ENCODE results near the gene DGKG. TPM values are rescaled to one million over a fixed set of nuclear protein-coding genes. Genes with fewer than 3 reads are reported as not detected.

The DGKG gene
- polyA plus RNA-seq, 1 of the 3 experiments (the other 2 are of a cell fraction) = 0.12 TPM

- Histone ChIP-seq H3K36me3 (replicated peaks in 1 of 2; ENCODE audit: control insufficient read depth in 1 of 2, insufficient read depth in 2 of 2, low read length in 1 of 2) (no peaks in the 10 kb centered on the region), H3K4me2 (no peak overlapping the region), H3K4me3 (ENCODE audit: low read depth in 2 of 2, low read length in 1 of 2) (no peak overlapping the region), H3K9me2 (no peaks in the 10 kb centered on the region), H2AFZ (ENCODE audit: low read depth) (no peak overlapping the region), H3K79me2 (ENCODE audit: insufficient read depth) (no peaks in the 10 kb centered on the region), H3K9ac (no peak overlapping the region), H4K20me1 (ENCODE audit: insufficient read depth) (no peaks in the 10 kb centered on the region), H3K27me3 (ENCODE audit: insufficient read depth) (no peaks in the 10 kb centered on the region), H3K9me3 (no peaks in the 10 kb centered on the region), H3K4me1 (ENCODE audit: control insufficient read depth in 1 of 2, insufficient read depth in 2 of 2, low read depth in 1 of 2, low read length in 1 of 2) (no peaks in the 10 kb centered on the region), H3K27ac (ENCODE audit: low read depth in 2 of 2, low read length in 1 of 2) (no peak overlapping the region), H3F3A (replicated peaks; ENCODE audit: insufficient read depth) (no peaks in the 10 kb centered on the region)
- WGBS (ENCODE audit: low lambda C conversion rate) = 78% methylated on average over 6 of the region's 6 CpGs
- no peak for DNase-seq
- TF ChIP-seq, protein P1, sequence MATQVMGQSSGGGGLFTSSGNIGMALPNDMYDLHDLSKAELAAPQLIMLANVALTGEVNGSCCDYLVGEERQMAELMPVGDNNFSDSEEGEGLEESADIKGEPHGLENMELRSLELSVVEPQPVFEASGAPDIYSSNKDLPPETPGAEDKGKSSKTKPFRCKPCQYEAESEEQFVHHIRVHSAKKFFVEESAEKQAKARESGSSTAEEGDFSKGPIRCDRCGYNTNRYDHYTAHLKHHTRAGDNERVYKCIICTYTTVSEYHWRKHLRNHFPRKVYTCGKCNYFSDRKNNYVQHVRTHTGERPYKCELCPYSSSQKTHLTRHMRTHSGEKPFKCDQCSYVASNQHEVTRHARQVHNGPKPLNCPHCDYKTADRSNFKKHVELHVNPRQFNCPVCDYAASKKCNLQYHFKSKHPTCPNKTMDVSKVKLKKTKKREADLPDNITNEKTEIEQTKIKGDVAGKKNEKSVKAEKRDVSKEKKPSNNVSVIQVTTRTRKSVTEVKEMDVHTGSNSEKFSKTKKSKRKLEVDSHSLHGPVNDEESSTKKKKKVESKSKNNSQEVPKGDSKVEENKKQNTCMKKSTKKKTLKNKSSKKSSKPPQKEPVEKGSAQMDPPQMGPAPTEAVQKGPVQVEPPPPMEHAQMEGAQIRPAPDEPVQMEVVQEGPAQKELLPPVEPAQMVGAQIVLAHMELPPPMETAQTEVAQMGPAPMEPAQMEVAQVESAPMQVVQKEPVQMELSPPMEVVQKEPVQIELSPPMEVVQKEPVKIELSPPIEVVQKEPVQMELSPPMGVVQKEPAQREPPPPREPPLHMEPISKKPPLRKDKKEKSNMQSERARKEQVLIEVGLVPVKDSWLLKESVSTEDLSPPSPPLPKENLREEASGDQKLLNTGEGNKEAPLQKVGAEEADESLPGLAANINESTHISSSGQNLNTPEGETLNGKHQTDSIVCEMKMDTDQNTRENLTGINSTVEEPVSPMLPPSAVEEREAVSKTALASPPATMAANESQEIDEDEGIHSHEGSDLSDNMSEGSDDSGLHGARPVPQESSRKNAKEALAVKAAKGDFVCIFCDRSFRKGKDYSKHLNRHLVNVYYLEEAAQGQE (IDR thresholded peaks at IDR 0.05; ENCODE audit: low read depth, low read length) = no peak
- TF ChIP-seq MXI1 (IDR thresholded peaks at IDR 0.05; ENCODE audit: low read depth, low read length) (no peak), FOXM1 (IDR thresholded peaks at IDR 0.05; ENCODE audit: low read depth) (no peak), TCF12 (IDR thresholded peaks at IDR 0.05) (no peak), NRF1 (IDR thresholded peaks at IDR 0.05; ENCODE audit: low read depth, low read length) (no peak), CHD2 (IDR thresholded peaks at IDR 0.05; ENCODE audit: low read length, partially characterized antibody) (no peak), RFX5 (IDR thresholded peaks at IDR 0.05; ENCODE audit: low read length) (no peak), YY1 (IDR thresholded peaks at IDR 0.05; ENCODE audit: low read depth) (no peak), PBX3 (IDR thresholded peaks at IDR 0.05) (no peak), RCOR1 (IDR thresholded peaks at IDR 0.05; ENCODE audit: low read length) (no peak), FOXJ3 (CRISPR knock-in tag; IDR thresholded peaks at IDR 0.05) (no peak), RXRA (IDR thresholded peaks at IDR 0.05; ENCODE audit: borderline replicate concordance, low read depth) (no peak), EZH2phosphoT487 (IDR thresholded peaks at IDR 0.05; ENCODE audit: borderline replicate concordance, low read depth) (no peak), SMC3 (IDR thresholded peaks at IDR 0.05; ENCODE audit: low read depth, low read length) (no peak), NFIC (IDR thresholded peaks at IDR 0.05; ENCODE audit: borderline replicate concordance) (no peak), IRF3 (IDR thresholded peaks at IDR 0.05; ENCODE audit: low read depth, low read length) (no peak), ELF1 (IDR thresholded peaks at IDR 0.05) (no peak), GATA2 (CRISPR knock-in tag; IDR thresholded peaks at IDR 0.05) (no peak), MEF2A (IDR thresholded peaks at IDR 0.05; ENCODE audit: borderline replicate concordance, low read depth) (no peak)
- TF ChIP-seq, protein P2, sequence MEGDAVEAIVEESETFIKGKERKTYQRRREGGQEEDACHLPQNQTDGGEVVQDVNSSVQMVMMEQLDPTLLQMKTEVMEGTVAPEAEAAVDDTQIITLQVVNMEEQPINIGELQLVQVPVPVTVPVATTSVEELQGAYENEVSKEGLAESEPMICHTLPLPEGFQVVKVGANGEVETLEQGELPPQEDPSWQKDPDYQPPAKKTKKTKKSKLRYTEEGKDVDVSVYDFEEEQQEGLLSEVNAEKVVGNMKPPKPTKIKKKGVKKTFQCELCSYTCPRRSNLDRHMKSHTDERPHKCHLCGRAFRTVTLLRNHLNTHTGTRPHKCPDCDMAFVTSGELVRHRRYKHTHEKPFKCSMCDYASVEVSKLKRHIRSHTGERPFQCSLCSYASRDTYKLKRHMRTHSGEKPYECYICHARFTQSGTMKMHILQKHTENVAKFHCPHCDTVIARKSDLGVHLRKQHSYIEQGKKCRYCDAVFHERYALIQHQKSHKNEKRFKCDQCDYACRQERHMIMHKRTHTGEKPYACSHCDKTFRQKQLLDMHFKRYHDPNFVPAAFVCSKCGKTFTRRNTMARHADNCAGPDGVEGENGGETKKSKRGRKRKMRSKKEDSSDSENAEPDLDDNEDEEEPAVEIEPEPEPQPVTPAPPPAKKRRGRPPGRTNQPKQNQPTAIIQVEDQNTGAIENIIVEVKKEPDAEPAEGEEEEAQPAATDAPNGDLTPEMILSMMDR (IDR thresholded peaks at IDR 0.05) = no peak
- ChIA-PET POLR2A (no interaction called here), CTCF (interaction anchor here (0.9 to 1.4 kb wide), 3 partner anchors 23 to 304 kb away, joined by 3 to 4 read pairs (median 3); no protein-coding TSS in a partner anchor)
Measured at GRCh38 chr3:186236357-186237020, 125.5 kb downstream of the DGKG start.
